GM18867 (cell line): ENCODE data around the gene PKNOX2.
A peak's percentile ranks its signal among the peaks of the same experiment; 100 is the strongest.

Source experiments
- ATAC-seq: cut with Tn5 transposase; IDR thresholded peaks from one replicate; pipeline ENCODE4 v1.9.1; 2021; ENCODE audit warnings: mild to moderate bottlenecking, moderate library complexity; ENCODE audit not compliant: unreplicated experiment

The PKNOX2 gene

DNA sequence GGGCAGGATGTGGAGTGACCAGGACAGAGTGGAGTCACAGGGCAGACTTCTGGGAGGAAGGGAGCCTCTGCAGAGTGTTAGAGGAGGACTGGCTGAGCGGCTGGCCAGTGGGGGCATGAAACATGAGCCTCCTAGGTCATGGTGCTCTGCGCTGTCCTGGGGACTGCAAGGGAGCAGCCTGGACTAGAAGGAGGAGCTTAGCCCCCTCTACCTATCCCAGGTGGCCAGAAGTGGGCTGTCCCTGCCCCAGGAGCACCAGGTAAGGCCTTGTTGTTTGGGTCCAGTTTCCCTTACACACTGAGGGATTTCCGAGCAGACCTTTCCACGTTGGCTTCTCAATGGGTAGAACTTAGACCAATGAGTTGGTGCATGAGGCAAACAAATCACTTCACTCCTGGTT lies 7.4 kb downstream of the PKNOX2 start:
- ATAC-seq, result no peak

DNA sequence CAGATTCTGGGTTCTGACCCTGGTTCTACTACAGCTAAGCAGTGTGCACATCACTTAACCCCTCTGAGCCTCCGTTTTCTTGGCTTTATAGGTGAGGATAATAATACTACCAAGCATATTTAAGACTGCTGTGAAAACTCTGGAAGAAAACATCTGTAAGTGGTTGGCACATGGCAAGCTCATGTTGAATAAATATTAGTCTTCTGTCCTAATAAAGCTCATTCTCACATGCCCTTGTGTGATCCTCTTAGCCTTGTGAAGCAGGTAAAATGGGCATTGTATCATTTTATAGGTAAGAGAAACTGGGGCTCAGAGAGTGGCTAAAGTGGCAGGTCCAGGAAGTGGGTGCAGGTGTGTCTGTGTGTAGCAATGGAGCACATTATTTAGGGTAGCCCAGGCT lies 8.5 kb downstream of the PKNOX2 start:
- ATAC-seq, result no peak

GRCh38 chr11:125173556-125173955 lies 9.0 kb downstream of the PKNOX2 start:
- no peak for ATAC-seq

GRCh38 chr11:125174057-125174456 lies 9.5 kb downstream of the PKNOX2 start:
- ATAC-seq, result no peak

DNA sequence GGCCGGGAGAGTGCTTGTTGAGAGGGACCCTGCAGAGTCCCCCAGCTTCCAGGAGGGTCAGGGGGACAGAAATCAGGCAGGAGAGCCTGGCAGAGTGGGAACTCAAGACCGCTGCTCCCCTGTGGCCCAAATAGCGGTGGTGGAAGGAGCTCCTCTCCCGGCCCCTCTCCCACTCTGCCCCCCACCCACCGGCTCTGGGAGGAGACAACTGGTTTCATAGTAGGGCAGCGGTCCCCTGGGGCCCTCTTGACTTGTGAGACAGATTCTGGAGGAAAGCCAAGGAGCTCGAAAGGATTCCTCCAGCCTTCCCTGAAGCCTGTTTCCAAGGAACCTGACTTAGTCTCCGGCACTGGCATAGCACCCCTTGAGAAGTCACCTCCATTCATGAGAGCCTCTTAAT lies 10.1 kb downstream of the PKNOX2 start:
- ATAC-seq, result no peak

DNA sequence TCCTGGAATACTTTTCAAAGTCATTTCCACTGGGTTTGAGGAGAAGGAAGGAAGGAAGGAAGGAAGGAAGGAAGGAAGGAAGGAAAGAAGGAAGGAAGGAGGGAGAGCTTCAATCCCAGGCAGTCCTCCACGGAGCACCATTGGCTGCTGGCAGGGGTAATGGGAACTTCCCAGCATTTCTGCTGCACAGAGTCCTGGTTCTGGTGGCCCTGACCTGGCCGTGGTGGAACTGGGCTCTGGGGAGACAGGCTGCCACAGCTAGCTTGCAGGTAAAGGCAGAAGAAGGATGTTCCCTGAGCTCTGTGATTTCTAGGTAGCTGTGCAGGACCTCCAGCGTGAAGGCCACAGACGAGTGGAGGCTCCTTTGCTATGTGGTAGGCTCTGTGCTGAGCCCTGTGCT lies 10.6 kb downstream of the PKNOX2 start:
- ATAC-seq, result no peak

GRCh38 chr11:125175896-125176575 lies 11.5 kb downstream of the PKNOX2 start:
- ATAC-seq, result no peak

DNA sequence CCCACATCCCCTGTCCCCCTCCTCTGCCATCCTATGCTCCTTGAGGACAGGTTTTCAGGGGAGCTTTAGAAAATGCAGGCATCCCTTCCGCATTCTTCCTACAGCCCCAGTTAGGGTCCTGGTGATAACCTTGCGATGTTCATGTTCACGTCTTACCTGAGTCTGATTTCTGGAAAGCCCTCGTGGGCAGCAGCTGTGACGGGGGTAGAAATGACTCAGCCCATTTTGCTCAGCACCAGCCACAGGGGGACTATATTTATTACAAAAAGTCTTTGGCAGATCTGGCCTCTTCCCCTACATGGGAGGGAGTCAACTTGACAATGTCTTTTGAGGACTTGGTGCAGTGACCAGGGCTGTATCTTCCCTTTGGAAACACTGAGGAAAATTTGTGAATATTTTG lies 12.3 kb downstream of the PKNOX2 start:
- ATAC-seq, result peak; percentile 71

GRCh38 chr11:125177543-125177942 lies 13.0 kb downstream of the PKNOX2 start:
- ATAC-seq, result no peak

- ATAC-seq, result no peak
Observed at GRCh38 chr11:125179346-125179745, 14.8 kb downstream of the PKNOX2 start.

DNA sequence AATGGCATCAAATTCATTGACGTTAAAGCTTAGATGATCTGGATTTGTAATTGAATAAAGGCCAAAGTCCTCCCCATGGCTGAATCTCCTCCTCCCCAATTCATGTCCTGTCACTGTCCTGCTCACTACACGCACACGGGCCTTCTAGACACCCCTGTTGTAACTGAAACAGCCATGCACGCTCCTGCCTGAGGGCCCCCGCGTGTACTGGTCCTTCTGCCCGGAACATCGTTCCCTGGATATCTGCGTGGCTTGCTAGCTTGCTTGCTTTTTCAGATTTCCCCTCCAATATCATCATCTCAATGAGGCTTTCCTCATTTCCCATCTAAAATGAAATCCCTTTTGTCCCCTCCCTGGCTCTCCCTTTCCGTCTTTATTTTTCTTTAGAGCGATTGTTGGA lies 15.3 kb downstream of the PKNOX2 start:
- ATAC-seq, result no peak

GRCh38 chr11:125180413-125181305 lies 16.1 kb downstream of the PKNOX2 start:
- ATAC-seq, result peak; percentile 71

DNA sequence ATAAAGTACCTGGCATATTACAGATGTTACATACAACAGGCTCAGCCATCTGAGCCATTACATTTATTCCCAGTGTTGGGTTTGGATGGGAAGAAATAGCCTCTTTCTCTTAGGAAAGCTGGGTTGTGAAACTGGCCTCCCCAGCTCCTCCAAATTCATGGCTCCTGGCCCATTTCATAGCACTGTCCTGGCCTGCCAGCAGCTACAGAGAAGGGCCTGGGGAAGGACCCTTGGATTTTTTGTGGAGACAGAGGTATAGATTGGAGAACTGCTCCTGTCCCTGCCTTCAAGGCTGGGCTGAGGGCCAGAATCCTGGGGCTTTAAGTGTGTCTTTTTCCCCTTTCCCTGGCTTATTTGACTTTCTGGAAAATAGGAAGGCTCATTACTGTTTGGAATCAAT lies 18.0 kb downstream of the PKNOX2 start:
- no peak for ATAC-seq

GRCh38 chr11:125183641-125184040 lies 19.1 kb downstream of the PKNOX2 start:
- ATAC-seq, result no peak

- ATAC-seq, result no peak
Observed at GRCh38 chr11:125188021-125188420, 23.5 kb downstream of the PKNOX2 start.

- no peak for ATAC-seq
Observed at GRCh38 chr11:125190566-125190965, 26.0 kb downstream of the PKNOX2 start.

DNA sequence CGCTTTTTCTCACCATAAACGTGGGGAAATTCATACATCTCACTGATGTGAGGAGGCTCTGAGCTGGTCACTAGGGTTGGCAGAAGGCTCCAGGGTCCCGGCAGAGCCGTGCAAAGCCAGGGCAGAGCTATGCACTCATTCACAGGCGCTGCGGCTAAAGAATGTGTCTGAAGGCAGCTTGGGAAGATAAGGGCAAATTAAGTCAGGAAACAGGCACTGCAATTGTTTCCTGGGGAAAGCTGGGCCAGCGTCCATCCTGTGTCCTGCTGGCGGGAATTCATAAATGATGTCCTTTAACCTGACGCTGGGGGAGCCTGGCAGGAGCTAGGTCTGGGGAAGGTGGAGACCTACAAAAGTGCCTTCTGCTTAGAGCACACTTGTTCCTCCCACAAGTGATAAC lies 27.6 kb downstream of the PKNOX2 start:
- ATAC-seq, result no peak

DNA sequence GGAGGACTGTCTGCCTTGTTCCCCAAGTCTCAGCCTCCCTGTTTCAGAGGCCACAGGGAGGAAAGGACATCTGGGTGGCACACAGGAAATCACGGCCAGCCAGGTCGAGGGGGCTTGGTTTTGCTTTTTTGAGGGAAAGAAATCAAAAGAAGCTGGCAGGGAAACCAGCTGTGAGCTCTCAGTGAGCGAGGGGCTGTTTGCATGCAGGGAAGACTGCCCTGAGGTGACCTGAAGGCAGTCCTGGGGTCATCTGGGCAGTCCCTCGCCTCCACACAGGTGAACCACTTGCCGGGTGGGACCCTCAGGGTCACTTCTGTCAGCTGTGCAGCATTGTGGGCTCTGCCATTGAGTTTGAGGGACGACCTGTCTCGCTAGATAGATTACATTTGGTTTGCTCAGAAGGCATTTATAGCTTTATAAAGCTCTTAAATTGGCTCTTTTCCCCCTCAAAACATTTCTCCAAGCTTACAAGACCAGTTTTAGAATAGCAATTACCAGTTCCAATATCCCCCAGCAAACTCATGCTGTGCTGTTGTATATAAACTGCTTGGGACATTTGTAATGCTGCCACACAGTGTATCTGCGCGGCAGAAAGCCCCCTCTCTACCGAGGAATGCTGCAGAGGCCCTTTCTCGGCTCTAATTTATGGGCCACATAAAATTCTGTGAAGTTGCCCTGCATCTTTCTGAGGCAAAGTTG lies 28.3 kb downstream of the PKNOX2 start:
- no peak for ATAC-seq

DNA sequence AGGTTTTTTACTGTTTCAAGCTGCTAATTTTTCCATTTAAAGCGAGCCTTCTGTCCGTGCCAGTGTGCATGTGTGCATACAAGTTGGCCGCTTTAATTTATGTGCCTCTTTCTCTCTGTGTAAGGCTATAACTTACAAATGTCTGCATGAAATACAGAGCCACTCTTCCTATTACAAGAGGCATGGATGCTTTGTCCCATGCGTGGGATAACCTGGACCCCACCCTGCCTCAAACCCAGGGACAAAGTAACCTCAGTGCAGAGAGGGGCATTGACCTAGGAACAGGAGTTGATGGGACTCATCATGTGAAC lies 28.8 kb downstream of the PKNOX2 start:
- ATAC-seq, result no peak

GRCh38 chr11:125193841-125194240 lies 29.3 kb downstream of the PKNOX2 start:
- no peak for ATAC-seq

DNA sequence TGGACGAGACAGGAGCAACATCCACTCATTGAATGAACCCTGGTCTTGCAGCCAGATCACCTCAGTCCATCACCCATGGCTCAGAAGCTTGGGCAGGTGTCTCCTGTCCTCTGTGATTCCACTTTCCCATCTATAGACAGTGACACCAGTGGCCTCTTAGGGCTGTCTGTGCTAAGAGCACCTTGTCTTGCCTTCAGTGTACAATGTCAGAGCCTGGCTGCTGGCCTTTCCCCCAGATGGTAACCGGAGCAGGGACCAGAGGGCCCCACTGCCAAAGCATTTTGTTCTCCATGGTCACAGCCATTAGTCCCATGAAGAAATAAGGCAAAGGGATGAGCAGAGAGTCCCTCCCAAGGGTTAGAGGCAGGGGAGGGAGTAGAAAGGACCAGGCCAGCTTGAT lies 35.4 kb downstream of the PKNOX2 start:
- no peak for ATAC-seq

GRCh38 chr11:125200441-125200840 lies 35.9 kb downstream of the PKNOX2 start:
- no peak for ATAC-seq
